Fibroblast of the conjunctiva (primary cell): Measurements from ENCODE around the gene OSGIN1.

Experiments
- DNase-seq: peaks from one replicate; pipeline ENCODE4 v3.0.0-alpha.2; 2010; ENCODE audit warnings: low read depth

OSGIN1 gene

GRCh38 chr16:84000989-84001642 is 48.1 kb downstream of the OSGIN1 start:
- DNase-seq, result no peak

GRCh38 chr16:84001726-84002125 is 48.7 kb downstream of the OSGIN1 start:
- no peak for DNase-seq

- no peak for DNase-seq
Observed at GRCh38 chr16:84003038-84003437, 50.0 kb downstream of the OSGIN1 start.

GRCh38 chr16:84004442-84004841 is 51.4 kb downstream of the OSGIN1 start:
- DNase-seq, result no peak

DNA sequence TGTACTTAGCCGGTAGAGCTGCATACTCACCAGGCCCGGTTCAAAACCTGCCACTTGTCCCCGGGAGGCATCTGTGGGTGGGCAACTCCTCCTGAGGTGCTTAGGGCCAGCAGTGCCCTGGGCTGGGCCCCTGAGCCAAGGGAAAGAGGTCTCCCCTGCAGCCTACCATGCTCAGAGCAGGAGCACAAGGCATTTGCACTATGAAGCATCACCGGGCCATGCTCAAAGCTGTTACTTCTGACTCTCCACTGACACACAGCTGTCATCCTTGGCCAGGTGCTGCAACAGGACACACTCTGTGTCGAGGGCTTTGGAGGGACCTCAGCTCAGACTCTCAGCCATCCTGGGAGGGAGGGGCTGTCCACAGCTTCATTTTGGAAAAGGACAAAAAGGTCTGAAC is 52.4 kb downstream of the OSGIN1 start:
- no peak for DNase-seq

- no peak for DNase-seq
Observed at GRCh38 chr16:84007520-84007919, 54.5 kb downstream of the OSGIN1 start.

- DNase-seq, result no peak
Observed at GRCh38 chr16:84007965-84008364, 54.9 kb downstream of the OSGIN1 start.

- DNase-seq, result no peak
Observed at GRCh38 chr16:84009282-84009681, 56.2 kb downstream of the OSGIN1 start.

DNA sequence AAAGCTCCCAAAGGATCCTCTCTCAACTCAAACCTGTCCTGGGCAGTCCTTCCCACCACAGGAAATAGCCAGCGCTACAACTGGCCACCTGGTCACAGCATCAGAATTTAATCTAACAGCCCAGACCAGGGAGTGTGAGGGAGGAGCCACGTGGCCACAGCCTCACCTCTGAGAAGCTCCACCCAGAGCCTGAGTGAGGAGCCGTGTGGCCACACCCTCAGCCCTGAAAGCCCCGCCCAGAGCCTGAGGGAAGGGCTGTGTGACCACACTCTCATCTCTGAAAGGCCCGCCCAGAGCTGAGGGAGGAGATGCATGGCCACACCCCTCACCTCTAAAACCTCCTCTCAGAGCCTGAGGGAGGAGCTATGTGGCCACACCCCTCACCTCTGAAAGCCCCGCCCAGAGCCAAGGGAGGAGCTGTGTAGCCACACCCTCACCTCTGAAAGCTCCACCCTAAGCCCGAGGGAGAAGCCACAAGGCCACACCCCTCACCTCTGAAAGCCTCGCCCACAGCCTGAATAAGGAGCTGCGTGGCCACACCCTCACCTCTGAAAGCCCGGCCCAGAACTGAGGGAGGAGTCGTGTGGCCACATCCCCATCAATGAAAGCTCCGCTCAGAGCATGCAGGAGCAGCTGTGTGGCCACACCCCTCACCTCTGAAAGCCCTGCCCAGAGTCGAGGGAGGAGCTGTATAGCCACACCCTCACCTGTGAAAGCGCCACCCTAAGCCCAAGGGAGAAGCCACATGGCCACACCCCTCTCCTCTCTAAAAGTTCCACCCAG is 60.9 kb downstream of the OSGIN1 start:
- DNase-seq, result peak; percentile 22

DNA sequence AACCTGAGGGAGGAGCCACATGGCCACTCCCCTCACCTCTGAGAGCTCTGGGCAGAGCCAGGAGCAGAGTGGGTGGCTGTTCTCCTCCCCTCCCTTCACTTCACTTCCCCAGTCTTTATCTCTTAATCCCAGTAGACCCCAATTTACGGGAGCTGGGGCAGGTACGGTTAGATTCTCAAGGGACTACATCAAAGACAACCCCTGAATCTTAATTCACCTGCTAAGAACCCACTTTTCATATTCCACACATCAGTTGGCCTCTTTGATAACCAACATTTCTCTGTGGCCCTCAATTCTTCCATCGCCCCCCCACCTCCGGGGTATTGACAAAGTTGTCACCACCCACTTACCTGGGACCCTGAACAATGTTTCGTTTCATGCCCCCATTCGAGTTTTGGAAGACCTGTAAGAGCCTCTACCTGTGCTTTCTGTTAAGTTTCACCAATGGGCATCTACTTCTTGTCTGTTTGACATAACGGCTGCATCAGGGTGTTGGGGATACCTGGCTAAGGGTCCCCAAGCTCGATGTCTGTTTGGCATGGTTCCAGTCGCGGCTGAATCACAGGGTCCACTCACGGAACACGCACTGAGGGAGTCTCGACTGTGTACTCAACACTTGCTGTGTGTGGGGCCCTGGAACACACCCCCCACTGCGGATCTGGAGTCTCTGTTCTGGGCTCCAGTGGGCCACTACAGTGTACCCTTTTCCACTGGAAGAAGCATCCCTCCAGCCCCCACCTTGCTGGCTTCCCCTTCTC is 61.7 kb downstream of the OSGIN1 start:
- no peak for DNase-seq

- no peak for DNase-seq
Observed at GRCh38 chr16:84015399-84015798, 62.4 kb downstream of the OSGIN1 start.
